ENCODE data around the gene C2orf92. TPM values are rescaled to one million over a fixed set of nuclear protein-coding genes. Genes with fewer than 3 reads are reported as not detected.

Gene C2orf92
- total RNA-seq, 2 donors from 2014 or later, result 21.3 to 47.1 TPM

GRCh38 chr2:97741686-97742085 lies 72.2 kb downstream of the C2orf92 start:
- no peak overlapping the region for H3K4me3 ChIP-seq
- TF ChIP-seq POLR2A (IDR thresholded peaks at IDR 0.05) (no peak), CTCF (IDR thresholded peaks at IDR 0.05) (no peak)
- H3K27me3 ChIP-seq, result no peaks in the 10 kb centered on the region
- no peaks in the 10 kb centered on the region for H3K36me3 ChIP-seq (replicated peaks in 1 of 2; ENCODE audit: insufficient read depth in 1 of 2, low read depth in 2 of 2)
- DNase-seq (no peak), ATAC-seq (no peak)
- intact Hi-C loops (cut with DNase I), result no loop called here
- H3K27ac ChIP-seq, result no peak overlapping the region
- no peaks in the 10 kb centered on the region for H3K9me3 ChIP-seq
- WGBS, 2 donors, result 60 to 68% methylated on average over 4 of the region's 4 CpGs
- H3K4me1 ChIP-seq, result peaks cover 7% of the 10 kb centered on the region

GRCh38 chr2:97742381-97742847 lies 72.9 kb downstream of the C2orf92 start:
- no peaks in the 10 kb centered on the region for H3K36me3 ChIP-seq (replicated peaks in 1 of 2; ENCODE audit: insufficient read depth in 1 of 2, low read depth in 2 of 2)
- no peak for ATAC-seq
- no peak overlapping the region for H3K27ac ChIP-seq
- intact Hi-C loops (cut with DNase I), result no loop called here
- peaks cover 7% of the 10 kb centered on the region for H3K4me1 ChIP-seq
- TF ChIP-seq POLR2A (IDR thresholded peaks at IDR 0.05), result no peak
- TF ChIP-seq CTCF (IDR thresholded peaks at IDR 0.05), result no peak
- no peak for DNase-seq
- no peak overlapping the region for H3K4me3 ChIP-seq
- H3K9me3 ChIP-seq, result no peaks in the 10 kb centered on the region
- no peaks in the 10 kb centered on the region for H3K27me3 ChIP-seq
- 80 to 82% methylated on average over 4 of the region's 4 CpGs for WGBS, 2 donors

- Histone ChIP-seq H3K9me3 (no peaks in the 10 kb centered on the region), H3K27me3 (no peaks in the 10 kb centered on the region), H3K36me3 (replicated peaks in 1 of 2; ENCODE audit: insufficient read depth in 1 of 2, low read depth in 2 of 2) (no peaks in the 10 kb centered on the region), H3K4me1 (peaks cover 7% of the 10 kb centered on the region), H3K27ac (no peak overlapping the region), H3K4me3 (no peak overlapping the region)
- WGBS, 2 donors, result 95 to 97% methylated on average over 6 of the region's 6 CpGs
- ATAC-seq (no peak), DNase-seq (no peak)
- no peak for TF ChIP-seq POLR2A (IDR thresholded peaks at IDR 0.05)
- TF ChIP-seq CTCF (IDR thresholded peaks at IDR 0.05), result no peak
- intact Hi-C loops (cut with DNase I), result no loop called here
These were observed 74.4 kb downstream of the C2orf92 start for GRCh38 chr2:97743913-97744312.

- no peaks in the 10 kb centered on the region for H3K27me3 ChIP-seq
- no peaks in the 10 kb centered on the region for H3K9me3 ChIP-seq
- intact Hi-C loops (cut with DNase I), result no loop called here
- H3K36me3 ChIP-seq (replicated peaks in 1 of 2; ENCODE audit: insufficient read depth in 1 of 2, low read depth in 2 of 2), result no peaks in the 10 kb centered on the region
- no peak overlapping the region for H3K4me3 ChIP-seq
- DNase-seq, result no peak
- no peak for TF ChIP-seq CTCF (IDR thresholded peaks at IDR 0.05)
- WGBS, 2 donors, result 57 to 65% methylated on average over 10 of the region's 10 CpGs
- H3K4me1 ChIP-seq, result peaks cover 5% of the 10 kb centered on the region
- ATAC-seq, result no peak
- no peak overlapping the region for H3K27ac ChIP-seq
These were observed 76.1 kb downstream of the C2orf92 start for GRCh38 chr2:97745474-97746174.

- 79 to 84% methylated on average over 3 of the region's 3 CpGs for WGBS, 2 donors
- intact Hi-C loops (cut with DNase I), result no loop called here
- H3K4me3 ChIP-seq, result no peak overlapping the region
- TF ChIP-seq POLR2A (IDR thresholded peaks at IDR 0.05), result no peak
- H3K4me1 ChIP-seq, result no peaks in the 10 kb centered on the region
- DNase-seq (no peak), ATAC-seq (no peak)
- H3K36me3 ChIP-seq (replicated peaks in 1 of 2; ENCODE audit: insufficient read depth in 1 of 2, low read depth in 2 of 2), result no peaks in the 10 kb centered on the region
- H3K27ac ChIP-seq, result no peak overlapping the region
- no peaks in the 10 kb centered on the region for H3K27me3 ChIP-seq
- H3K9me3 ChIP-seq, result no peaks in the 10 kb centered on the region
These were observed 77.8 kb downstream of the C2orf92 start for GRCh38 chr2:97747285-97747684.
